B cell (primary cell): ENCODE data around the gene HIP1R. TPM values are rescaled to one million over a fixed set of nuclear protein-coding genes. Genes with fewer than 3 reads are reported as not detected.

Source experiments
- ATAC-seq: fragments of 200-7000 bp; cut with Tn5 transposase; one replicate; pipeline ENCODE4 v1.10.0; 2021; ENCODE audit warnings: low read depth, mild to moderate bottlenecking, moderate number of reproducible peaks, moderate library complexity
- CTCF ChIA-PET: fragments of 350-600 bp; sonication (Branson Sonifier 250); formaldehyde crosslinking; loops from one replicate; lab custom pipeline; 2021; ENCODE audit warnings: antibody characterized with exemption, inconsistent platforms; lab: Charles Lee
- POLR2A ChIA-PET: fragments of 350-600 bp; sonication (Branson Sonifier 250); formaldehyde crosslinking; loops from one replicate; lab custom pipeline; 2021; ENCODE audit warnings: antibody characterized with exemption; lab: Charles Lee
- DNase-seq: peaks from one replicate; pipeline ENCODE4 v3.0.0; 2013
- H2AFZ ChIP-seq: 2 replicates; pipeline ENCODE4 v1.6.1; 2012; ENCODE audit warnings: mild to moderate bottlenecking, low read depth, low read length; ENCODE audit not compliant: insufficient read depth, poor library complexity, severe bottlenecking
- H3K27ac ChIP-seq, 2 donors: 1 replicate in 1 of 2; 2 replicates in 1 of 2; pipeline ENCODE4 v1.5.1; 2012 to 2013; ENCODE audit warnings: low read length in 2 of 2, mild to moderate bottlenecking in 2 of 2, moderate library complexity in 1 of 2
- H3K27me3 ChIP-seq, 4 experiments: fragments of 200-600 bp in 1 of 4; sonication (generic) in 1 of 4; replicated peaks in 1 of 4; 1 replicate in 2 of 4; 2 replicates in 2 of 4; pipeline versions ENCODE4 v1.6.1 to v1.7.0; 2013 to 2016; ENCODE audit warnings: low read length in 3 of 4, mild to moderate bottlenecking in 2 of 4, mixed read lengths in 1 of 4, moderate library complexity in 1 of 4; ENCODE audit not compliant: insufficient read depth in 4 of 4, control insufficient read depth in 3 of 4; ENCODE audit errors: control extremely low read depth in 1 of 4
- H3K36me3 ChIP-seq, 2 experiments: replicated peaks in 1 of 2; 1 replicate in 1 of 2; 2 replicates in 1 of 2; pipeline versions ENCODE4 v1.6.1 to v1.7.1; 2013; ENCODE audit warnings: low read length in 1 of 2; ENCODE audit not compliant: insufficient read depth in 2 of 2, control insufficient read depth in 1 of 2; ENCODE audit errors: control extremely low read depth in 1 of 2, extremely low read depth in 1 of 2
- H3K4me1 ChIP-seq, 2 donors: fragments of 200-600 bp in 1 of 2; sonication (generic) in 1 of 2; 1 replicate in 1 of 2; 2 replicates in 1 of 2; pipeline versions ENCODE4 v1.5.1 to v1.6.1; 2013 to 2017; ENCODE audit warnings: low read length in 2 of 2; ENCODE audit not compliant: control insufficient read depth in 2 of 2, insufficient read depth in 2 of 2
- H3K4me2 ChIP-seq: replicated peaks from 2 replicates; pipeline ENCODE3; 2012; ENCODE audit warnings: mild to moderate bottlenecking, low read depth, low read length; ENCODE audit not compliant: poor library complexity, severe bottlenecking
- H3K4me3 ChIP-seq, 5 experiments: fragments of 200-600 bp in 1 of 5; sonication (generic) in 1 of 5; 1 replicate in 3 of 5; 2 replicates in 2 of 5; pipeline versions ENCODE4 v1.5.1 to v1.7.0; 2011 to 2016; ENCODE audit warnings: low read length in 4 of 5, mild to moderate bottlenecking in 4 of 5, low read depth in 2 of 5, control low read depth in 1 of 5, moderate library complexity in 1 of 5; ENCODE audit not compliant: insufficient read depth in 1 of 5; ENCODE audit errors: control extremely low read depth in 1 of 5, extremely low read depth in 1 of 5
- H3K79me2 ChIP-seq: fragments of 200-600 bp; sonication (generic); one replicate; pipeline ENCODE4 v1.6.0; 2016; ENCODE audit warnings: low read length; ENCODE audit not compliant: control insufficient read depth, insufficient read depth
- H3K9ac ChIP-seq: fragments of 200-600 bp; sonication (generic); 2 replicates; pipeline ENCODE4 v1.6.1; 2017; ENCODE audit warnings: mild to moderate bottlenecking, low read length, moderate library complexity
- H3K9me3 ChIP-seq, 3 donors: one replicate each; pipeline versions ENCODE4 v1.6.1 to v1.7.1; 2013; ENCODE audit warnings: low read length in 2 of 3; ENCODE audit not compliant: control insufficient read depth in 2 of 3, insufficient read depth in 1 of 3; ENCODE audit errors: control extremely low read depth in 1 of 3
- H4K20me1 ChIP-seq: 2 replicates; pipeline ENCODE4 v1.6.0; 2012; ENCODE audit warnings: mild to moderate bottlenecking, low read length; ENCODE audit not compliant: insufficient read depth, control insufficient read depth, poor library complexity, severe bottlenecking
- H3K27ac Mint-ChIP-seq: one replicate; pipeline ENCODE4 v1.8.0; 2021; ENCODE audit warnings: mixed read lengths
- H3K27me3 Mint-ChIP-seq: one replicate; pipeline ENCODE4 v1.8.0; 2021; ENCODE audit warnings: mixed read lengths
- H3K4me1 Mint-ChIP-seq: one replicate; pipeline ENCODE4 v1.8.0; 2021; ENCODE audit warnings: mixed read lengths
- H3K4me3 Mint-ChIP-seq: one replicate; pipeline ENCODE4 v1.8.0; 2021; ENCODE audit warnings: mixed read lengths
- H3K9me3 Mint-ChIP-seq: one replicate; pipeline ENCODE4 v1.8.0; 2022; ENCODE audit warnings: mixed read lengths; ENCODE audit not compliant: insufficient read depth
- CTCF ChIP-seq: fragments of 200-600 bp; IDR thresholded peaks from one replicate; pipeline ENCODE4 v1.8.0; 2022; ENCODE audit warnings: antibody characterized with exemption, mild to moderate bottlenecking
- EZH2 ChIP-seq: IDR thresholded peaks from 2 replicates; pipeline ENCODE4 v1.6.1; 2012; ENCODE audit warnings: borderline replicate concordance, low read depth, mild to moderate bottlenecking, moderate library complexity, low read length; ENCODE audit not compliant: insufficient read depth, poor library complexity, severe bottlenecking
- WGBS: methylation state at CpG from one replicate; pipeline ENCODE4 v1.1.5; 2013; ENCODE audit warnings: missing lambda C conversion rate; ENCODE audit not compliant: insufficient coverage; 5-methylcytosine and 5-hydroxymethylcytosine counted together
- intact Hi-C: fragments of 100-400 bp; cut with micrococcal nuclease; formaldehyde crosslinking; loops from one replicate; pipeline ENCODE4 v1.10.0; 2022
- polyA plus RNA-seq: library from polyadenylated mRNA; depleted of rRNA; stranded (reverse); fragments of >200 nt; gene quantifications from 2 replicates; pipeline ENCODE4 v1.2.3, GENCODE V29; 2012
- total RNA-seq, 2 donors: library from RNA; stranded (reverse); fragments of 120-200 nt in 1 of 2; gene quantifications; 1 replicate in 1 of 2; 2 replicates in 1 of 2; pipeline versions ENCODE4 v1.2.3 to v1.2.4, GENCODE V29; 2013 to 2022

HIP1R gene
- total and polyA plus RNA-seq, 2 donors (not counting 1 experiment from before 2014, with no cell fraction given): 289 to 390 TPM

GRCh38 chr12:122847921-122848421 is 12.7 kb downstream of the HIP1R start:
- 94% methylated on average over 15 of the region's 16 CpGs for WGBS
- H4K20me1 ChIP-seq: peaks cover 92% of the 10 kb centered on the region
- peaks cover 1 to 76% of the 10 kb centered on the region in 2 experiments for H3K36me3 ChIP-seq
- H3K79me2 ChIP-seq: peaks cover 76% of the 10 kb centered on the region
- Mint-ChIP-seq H3K27ac (no peak overlapping the region), H3K4me1 (peaks cover 21% of the 10 kb centered on the region), H3K27me3 (no peaks in the 10 kb centered on the region), H3K4me3 (no peak overlapping the region), H3K9me3 (no peaks in the 10 kb centered on the region)
- CTCF ChIA-PET: interaction anchor here (0.8 to 1.8 kb wide), 4 partner anchors 13 to 105 kb away, joined by 3 to 7 read pairs (median 3); no protein-coding TSS in a partner anchor
- DNase-seq (no peak), ATAC-seq (no peak)
- no peak overlapping the region for H3K27ac ChIP-seq
- H3K4me1 ChIP-seq: peaks cover 0 to 11% of the 10 kb centered on the region in 2 donors
- H3K27me3 ChIP-seq: no peaks in the 10 kb centered on the region
- no peak for TF ChIP-seq CTCF
- TF ChIP-seq EZH2: no peak
- no peaks in the 10 kb centered on the region for H3K9me3 ChIP-seq
- no peak overlapping the region for H3K9ac ChIP-seq
- intact Hi-C loops: no loop called here
- no peak overlapping the region for H3K4me3 ChIP-seq
- POLR2A ChIA-PET: no interaction called here
- no peak overlapping the region for H2AFZ ChIP-seq
- no peak overlapping the region for H3K4me2 ChIP-seq
